K562 (cell line): Measurements from ENCODE around the gene DNAAF2. TPM values are rescaled to one million over a fixed set of nuclear protein-coding genes. Genes with fewer than 3 reads are reported as not detected.
A peak's percentile ranks its signal among the peaks of the same experiment; 100 is the strongest.

ENCODE experiments used
- ARID1B ChIP-seq: fragments of 450-650 bp; IDR thresholded peaks from 2 replicates; pipeline ENCODE4 v1.6.1; 2016; ENCODE audit warnings: antibody characterized with exemption, mild to moderate bottlenecking, inconsistent platforms
- EP400 ChIP-seq: fragments of 450-650 bp; IDR thresholded peaks from 2 replicates; pipeline ENCODE4 v1.6.1; 2017; ENCODE audit warnings: antibody characterized with exemption, mild to moderate bottlenecking, moderate library complexity
- ETV1 ChIP-seq: fragments of 450-650 bp; conservative IDR thresholded peaks from 2 replicates; pipeline ENCODE4 v1.6.1; 2016; ENCODE audit warnings: missing genetic modification characterization, control low read depth, low read depth, missing compliant biosample characterization
- HDAC8 ChIP-seq: fragments of 450-650 bp; IDR thresholded peaks from 2 replicates; pipeline ENCODE4 v1.6.1; 2016; ENCODE audit warnings: mild to moderate bottlenecking, missing genetic modification characterization, moderate library complexity, missing compliant biosample characterization
- HMBOX1 ChIP-seq: sonication (generic); IDR thresholded peaks from 2 replicates; pipeline ENCODE4 v1.6.1; 2016
- HOMEZ ChIP-seq: fragments of 250-450 bp; sonication (Bioruptor Pico); IDR thresholded peaks from 2 replicates; pipeline ENCODE4 v1.4.0; 2020; ENCODE audit warnings: mild to moderate bottlenecking, moderate library complexity
- KLF10 ChIP-seq: fragments of 250-450 bp; sonication (Bioruptor Pico); IDR thresholded peaks from 2 replicates; pipeline ENCODE4 v1.6.1; 2021; ENCODE audit warnings: matching md5 sums
- KLF13 ChIP-seq: fragments of 450-650 bp; IDR thresholded peaks from 2 replicates; pipeline ENCODE4 v1.6.1; 2016; ENCODE audit warnings: missing genetic modification characterization, low read depth, mild to moderate bottlenecking, missing compliant biosample characterization, moderate library complexity, borderline replicate concordance
- SIN3B ChIP-seq: fragments of 450-650 bp; IDR thresholded peaks from 2 replicates; pipeline ENCODE4 v1.6.1; 2017; ENCODE audit warnings: low read depth, mild to moderate bottlenecking, moderate library complexity
- TAF7 ChIP-seq: fragments of 450-650 bp; IDR thresholded peaks from 2 replicates; pipeline ENCODE4 v1.6.1; 2016; ENCODE audit warnings: missing genetic modification characterization, missing compliant biosample characterization
- TFE3 ChIP-seq: fragments of 450-650 bp; formaldehyde crosslinking; IDR thresholded peaks from 2 replicates; pipeline ENCODE4 v1.4.0; 2020; ENCODE audit warnings: mild to moderate bottlenecking, mixed read lengths
- ZBTB7A ChIP-seq: IDR thresholded peaks from 2 replicates; pipeline ENCODE4 v1.6.1; 2011; ENCODE audit warnings: low read depth, mild to moderate bottlenecking, low read length, moderate library complexity, borderline replicate concordance; ENCODE audit not compliant: control insufficient read depth
- ZC3H4 ChIP-seq: sonication (generic); formaldehyde crosslinking; IDR thresholded peaks from 2 replicates; pipeline ENCODE4 v1.9.0; 2021; ENCODE audit warnings: missing genetic modification reagents, borderline replicate concordance
- ZFP91 ChIP-seq: sonication (generic); formaldehyde crosslinking; IDR thresholded peaks from 2 replicates; pipeline ENCODE4 v1.8.0; 2022; ENCODE audit warnings: mild to moderate bottlenecking, missing genetic modification reagents
- ZNF57 ChIP-seq: fragments of 450-650 bp; formaldehyde crosslinking; IDR thresholded peaks from 2 replicates; pipeline ENCODE4 v1.4.0; 2020; ENCODE audit warnings: mild to moderate bottlenecking, moderate library complexity
- ZNF830 ChIP-seq: fragments of 250-450 bp; sonication (Bioruptor Pico); IDR thresholded peaks from 2 replicates; pipeline ENCODE4 v1.5.0; 2021; ENCODE audit warnings: mild to moderate bottlenecking
- polyA plus RNA-seq, 8 experiments: library from polyadenylated mRNA; depleted of rRNA in 4 of 8; stranded (reverse) in 5 of 8; unstranded in 3 of 8; fragments of >200 nt; fragmentation: Nextera tagmentation in 2 of 8; fragmentation: Illumina TruSeq in 1 of 8; extraction: Ambion mirVana in 2 of 8; extraction: Trizol in 1 of 8; gene quantifications; 2 replicates each; pipeline versions ENCODE4 v1.2.1 to v1.2.3, GENCODE V29; 2011 to 2014; ENCODE audit warnings: inconsistent platforms in 1 of 8, missing spikeins in 1 of 8
- total RNA-seq, 7 experiments: library from RNA; depleted of rRNA in 6 of 7; stranded (reverse); fragments of >200 nt in 6 of 7; fragmentation: Illumina TruSeq in 2 of 7; extraction: Trizol in 2 of 7; gene quantifications; 2 replicates each; pipeline versions ENCODE4 v1.2.1 to v1.2.3, GENCODE V29; 2011 to 2021; ENCODE audit warnings: low replicate concordance in 1 of 7
- TF ChIP-seq, protein P1 (sequence below): fragments of 450-650 bp; IDR thresholded peaks from 2 replicates; pipeline ENCODE4 v1.6.1; 2017; ENCODE audit warnings: antibody characterized with exemption, mild to moderate bottlenecking

Gene DNAAF2
- total and polyA plus RNA-seq, 9 of the 15 experiments (the other 6 are each of a cell fraction or from before 2014, with no cell fraction given): 2.4 to 14.6 (median 11.1) TPM

- TF ChIP-seq ZC3H4 (CRISPR knock-in tag): 0 out of 2 replicates have a peak, but pooled peaks have one; percentile 56
- no peak for TF ChIP-seq ZFP91 (CRISPR knock-in tag)
- TF ChIP-seq ETV1: peak; percentile 94
- peak; percentile 86 for TF ChIP-seq ZBTB7A
- no peak for TF ChIP-seq HDAC8 (tag)
- no peak for TF ChIP-seq HOMEZ (CRISPR knock-in tag)
- no peak for TF ChIP-seq KLF10
- no peak for TF ChIP-seq ARID1B
- peak; percentile 89 for TF ChIP-seq EP400
- TF ChIP-seq ZNF830 (CRISPR knock-in tag): no peak
- no peak for TF ChIP-seq HMBOX1
- no peak for TF ChIP-seq TAF7 (tag)
- TF ChIP-seq, protein P1, sequence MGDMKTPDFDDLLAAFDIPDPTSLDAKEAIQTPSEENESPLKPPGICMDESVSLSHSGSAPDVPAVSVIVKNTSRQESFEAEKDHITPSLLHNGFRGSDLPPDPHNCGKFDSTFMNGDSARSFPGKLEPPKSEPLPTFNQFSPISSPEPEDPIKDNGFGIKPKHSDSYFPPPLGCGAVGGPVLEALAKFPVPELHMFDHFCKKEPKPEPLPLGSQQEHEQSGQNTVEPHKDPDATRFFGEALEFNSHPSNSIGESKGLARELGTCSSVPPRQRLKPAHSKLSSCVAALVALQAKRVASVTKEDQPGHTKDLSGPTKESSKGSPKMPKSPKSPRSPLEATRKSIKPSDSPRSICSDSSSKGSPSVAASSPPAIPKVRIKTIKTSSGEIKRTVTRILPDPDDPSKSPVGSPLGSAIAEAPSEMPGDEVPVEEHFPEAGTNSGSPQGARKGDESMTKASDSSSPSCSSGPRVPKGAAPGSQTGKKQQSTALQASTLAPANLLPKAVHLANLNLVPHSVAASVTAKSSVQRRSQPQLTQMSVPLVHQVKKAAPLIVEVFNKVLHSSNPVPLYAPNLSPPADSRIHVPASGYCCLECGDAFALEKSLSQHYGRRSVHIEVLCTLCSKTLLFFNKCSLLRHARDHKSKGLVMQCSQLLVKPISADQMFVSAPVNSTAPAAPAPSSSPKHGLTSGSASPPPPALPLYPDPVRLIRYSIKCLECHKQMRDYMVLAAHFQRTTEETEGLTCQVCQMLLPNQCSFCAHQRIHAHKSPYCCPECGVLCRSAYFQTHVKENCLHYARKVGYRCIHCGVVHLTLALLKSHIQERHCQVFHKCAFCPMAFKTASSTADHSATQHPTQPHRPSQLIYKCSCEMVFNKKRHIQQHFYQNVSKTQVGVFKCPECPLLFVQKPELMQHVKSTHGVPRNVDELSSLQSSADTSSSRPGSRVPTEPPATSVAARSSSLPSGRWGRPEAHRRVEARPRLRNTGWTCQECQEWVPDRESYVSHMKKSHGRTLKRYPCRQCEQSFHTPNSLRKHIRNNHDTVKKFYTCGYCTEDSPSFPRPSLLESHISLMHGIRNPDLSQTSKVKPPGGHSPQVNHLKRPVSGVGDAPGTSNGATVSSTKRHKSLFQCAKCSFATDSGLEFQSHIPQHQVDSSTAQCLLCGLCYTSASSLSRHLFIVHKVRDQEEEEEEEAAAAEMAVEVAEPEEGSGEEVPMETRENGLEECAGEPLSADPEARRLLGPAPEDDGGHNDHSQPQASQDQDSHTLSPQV: peak; percentile 45; the same call in 1 of the 2 replicates
- TF ChIP-seq ZNF57: no peak
- TF ChIP-seq SIN3B: peak; percentile 75
- TF ChIP-seq TFE3 (CRISPR knock-in tag): no peak
- no peak for TF ChIP-seq KLF13
Observed at GRCh38 chr14:49633640-49634546, 1.2 kb downstream of the DNAAF2 start (continued).
